ENCODE results near the gene C22orf15. TPM values are rescaled to one million over a fixed set of nuclear protein-coding genes. Genes with fewer than 3 reads are reported as not detected.
A peak's percentile ranks its signal among the peaks of the same experiment; 100 is the strongest.

C22orf15 gene
- total RNA-seq, 1 experiment from 2014 or later: 0.81 TPM

GRCh38 chr22:23781065-23781464 lies 18.3 kb downstream of the C22orf15 start:
- Histone ChIP-seq H2BK5ac (ENCODE audit: insufficient read length, low read length) (no peak overlapping the region), H4K91ac (ENCODE audit: insufficient read length, low read depth, low read length) (no peak overlapping the region), H2BK12ac (ENCODE audit: insufficient read length, low read depth, low read length) (no peak overlapping the region), H3K18ac (ENCODE audit: insufficient read length, low read depth, low read length) (no peak overlapping the region), H2AK5ac (ENCODE audit: insufficient read length, low read length) (no peak overlapping the region), H3K27ac (ENCODE audit: insufficient read length, low read depth, low read length) (no peak overlapping the region), H3T11ph (ENCODE audit: low read length) (no peak overlapping the region), H3K23ac (ENCODE audit: insufficient read length, low read depth, low read length) (no peak overlapping the region), H3K4ac (ENCODE audit: low read depth, low read length) (no peak overlapping the region), H3K56ac (ENCODE audit: insufficient read length, low read depth, low read length) (no peak overlapping the region), H4K8ac (replicated peaks; ENCODE audit: insufficient read length, low read depth, low read length) (no peak overlapping the region), H3K9me3 (ENCODE audit: control insufficient read depth, low read depth, low read length) (no peaks in the 10 kb centered on the region), H3K4me2 (ENCODE audit: insufficient read depth, insufficient read length, low read length) (no peak overlapping the region), H3K79me2 (ENCODE audit: insufficient read depth, low read length) (no peaks in the 10 kb centered on the region), H3K79me1 (ENCODE audit: insufficient read depth, low read depth, low read length, poor library complexity, severe bottlenecking) (no peaks in the 10 kb centered on the region), H3K14ac (ENCODE audit: insufficient read depth, low read length) (no peak overlapping the region), H4K20me1 (ENCODE audit: control insufficient read depth, insufficient read depth, insufficient read length) (no peaks in the 10 kb centered on the region), H2AFZ (ENCODE audit: low read length) (no peak overlapping the region), H3K4me1 (ENCODE audit: insufficient read depth, low read length) (no peaks in the 10 kb centered on the region), H3K9ac (ENCODE audit: extremely low read depth, insufficient read length, low read length) (no peak overlapping the region), H3K23me2 (ENCODE audit: insufficient read length, low read depth, low read length, poor library complexity, severe bottlenecking) (no peaks in the 10 kb centered on the region), H3K27me3 (ENCODE audit: insufficient read depth, low read length) (no peaks in the 10 kb centered on the region), H4K5ac (ENCODE audit: insufficient read length, low read depth, low read length) (no peak overlapping the region), H2BK20ac (ENCODE audit: low read depth, low read length, poor library complexity, severe bottlenecking) (no peak overlapping the region), H2BK15ac (ENCODE audit: low read depth, low read length) (no peak overlapping the region), H2BK120ac (ENCODE audit: low read depth, low read length, poor library complexity, severe bottlenecking) (no peak overlapping the region)
- H3K9me3 Mint-ChIP-seq: no peaks in the 10 kb centered on the region
- WGBS (ENCODE audit: extremely low coverage, insufficient read length, low lambda C conversion rate): no CpG with 5 or more reads among the region's 15 CpGs
- H3K4me1 Mint-ChIP-seq: peaks cover 3 to 5% of the 10 kb centered on the region in 2 experiments; a peak in 3 of 4 replicates
- H3K36me3 Mint-ChIP-seq (ENCODE audit: insufficient read depth in 1 of 3, low read depth in 3 of 3): no peaks in the 10 kb centered on the region
- no peak for DNase-seq
- H3K4me3 Mint-ChIP-seq: no peak overlapping the region; a peak in 1 of 5 replicates
- peaks cover 5% of the 10 kb centered on the region for H3K27me3 Mint-ChIP-seq (ENCODE audit: low read depth)
- peak overlapping the region in 2 of 3 experiments; percentile 27 to 62; a peak in 1 of 7 replicates for H3K27ac Mint-ChIP-seq
- no peak for TF ChIP-seq CTCF (conservative IDR thresholded peaks at IDR 0.05)
